ENCODE results near the gene PFN3. TPM values are rescaled to one million over a fixed set of nuclear protein-coding genes. Genes with fewer than 3 reads are reported as not detected.
A peak's percentile ranks its signal among the peaks of the same experiment; 100 is the strongest.

Gene PFN3
- total and polyA plus RNA-seq, 2 of the 13 experiments (the other 11 are each of a cell fraction or from before 2014, with no cell fraction given): not detected

DNA sequence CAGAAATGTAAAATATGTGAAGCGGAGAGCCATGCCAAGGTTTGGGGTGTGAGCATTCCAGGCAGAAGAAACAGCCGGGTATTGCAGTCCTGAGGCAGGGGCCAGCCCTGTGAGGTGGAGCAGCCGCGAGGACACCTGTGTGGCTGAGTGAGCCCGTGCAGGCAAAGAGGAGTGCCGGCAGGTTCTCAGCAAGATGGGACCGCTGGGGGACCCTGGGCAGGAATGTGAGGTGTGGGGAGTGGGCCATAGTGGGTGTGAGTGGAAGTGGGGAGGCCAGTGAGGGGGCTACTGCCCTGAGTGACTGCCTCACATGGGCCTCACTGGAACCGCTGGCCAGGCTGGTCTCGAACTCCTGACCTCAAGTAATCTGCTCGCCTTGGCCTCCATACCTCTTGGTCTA is 38.0 kb upstream of the PFN3 start:
- ChIA-PET POLR2A (interaction anchor here (1.3 to 2.6 kb wide), 2 partner anchors 9 to 12 kb away, joined by 3 to 6 read pairs; partner anchors contain the start of gene GRK6), CTCF (ENCODE audit: low intra/inter-chr PET ratio, low total read pairs) (no interaction called here)
- Histone ChIP-seq H3K4me2 (ENCODE audit: low read depth, low read length) (no peak overlapping the region), H3K4me1 (ENCODE audit: insufficient read depth, low read length) (peaks cover 35% of the 10 kb centered on the region), H3K79me2 (ENCODE audit: insufficient read depth, low read length) (no peaks in the 10 kb centered on the region), H3K27ac (ENCODE audit: extremely low read length, insufficient read depth, low read length) (no peak overlapping the region), H4K20me1 (ENCODE audit: insufficient read depth, low read length) (no peaks in the 10 kb centered on the region), H3K27me3 (ENCODE audit: control insufficient read depth in 1 of 2, insufficient read depth in 2 of 2, low read length in 2 of 2) (no peaks in the 10 kb centered on the region), H3K36me3 (replicated peaks in 1 of 2; ENCODE audit: control insufficient read depth in 1 of 2, insufficient read depth in 2 of 2, low read length in 2 of 2) (peaks cover 14 to 23% of the 10 kb centered on the region in 2 experiments; a peak in 4 of 5 replicates), H2AFZ (ENCODE audit: low read length) (no peak overlapping the region), H3K4me3 (replicated peaks in 1 of 3; ENCODE audit: insufficient read depth in 1 of 3, low read depth in 2 of 3, low read length in 3 of 3) (no peak overlapping the region), H3K9me3 (ENCODE audit: low read length) (no peaks in the 10 kb centered on the region), H3K9ac (ENCODE audit: insufficient read depth, low read depth, low read length) (no peak overlapping the region)
- DNase-seq (ENCODE audit: low spot score) (no peak), ATAC-seq (no peak), FAIRE-seq (no peak)
- intact Hi-C loops (cut with micrococcal nuclease; ENCODE audit: unreplicated experiment): no loop called here
- no TSS peak for BruUV-seq (replicated peaks)
- WGBS (ENCODE audit: low lambda C conversion rate): 98% methylated on average over 10 of the region's 10 CpGs
- TF ChIP-seq RBFOX2 (IDR thresholded peaks at IDR 0.05; ENCODE audit: low read depth, low read length) (peak; percentile 53; the same call in 1 of the 2 replicates), AGO2 (optimal IDR thresholded peaks at IDR 0.05; ENCODE audit: low read depth, low read length) (peak; percentile 93), AGO1 (IDR thresholded peaks at IDR 0.05; ENCODE audit: low read depth, low read length, poor library complexity, severe bottlenecking) (peak; percentile 27), HNRNPLL (IDR thresholded peaks at IDR 0.05; ENCODE audit: low read depth, low read length, poor library complexity, severe bottlenecking) (no peak)
- in situ Hi-C loops (cut with HindIII; ENCODE audit: extremely low pct_ligation_motif_present, low pct_unique_long_range_greater_than_20kb): no loop called here

DNA sequence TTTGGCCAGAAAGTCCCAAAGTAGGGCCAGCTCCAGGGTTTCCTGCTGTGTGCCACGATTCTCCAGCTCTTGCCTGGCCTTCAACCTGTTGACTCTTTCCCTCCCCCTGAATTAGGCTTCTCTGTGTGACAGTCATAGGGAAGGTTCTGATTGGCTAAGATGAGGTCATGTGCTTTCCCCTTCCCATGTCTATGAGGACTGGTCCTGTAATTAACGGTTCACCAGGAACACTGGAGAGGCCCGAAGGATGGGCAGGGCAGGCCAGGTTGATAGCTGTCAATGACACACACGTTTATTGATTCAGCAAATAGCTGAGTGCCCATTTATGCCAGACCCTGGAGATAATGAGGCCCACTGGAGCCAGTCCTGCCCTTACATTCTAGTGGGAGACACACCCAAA is 37.2 kb upstream of the PFN3 start:
- no peaks in the 10 kb centered on the region for H4K20me1 ChIP-seq (ENCODE audit: insufficient read depth, low read length)
- intact Hi-C loops (cut with micrococcal nuclease; ENCODE audit: unreplicated experiment) (no loop called here), in situ Hi-C loops (cut with HindIII; ENCODE audit: extremely low pct_ligation_motif_present, low pct_unique_long_range_greater_than_20kb) (no loop called here)
- no peaks in the 10 kb centered on the region for H3K9me3 ChIP-seq (ENCODE audit: low read length)
- no peak for FAIRE-seq
- no peak for DNase-seq (ENCODE audit: low spot score)
- no peak overlapping the region for H3K4me2 ChIP-seq (ENCODE audit: low read depth, low read length)
- no peak for ATAC-seq
- H3K27ac ChIP-seq (ENCODE audit: extremely low read length, insufficient read depth, low read length): no peak overlapping the region
- ChIA-PET POLR2A (interaction anchor here (1.1 to 2.6 kb wide), 3 partner anchors 10 to 17 kb away, joined by 3 to 7 read pairs (median 6); partner anchors contain the start of gene GRK6), CTCF (ENCODE audit: low intra/inter-chr PET ratio, low total read pairs) (no interaction called here)
- H3K4me3 ChIP-seq (replicated peaks in 1 of 3; ENCODE audit: insufficient read depth in 1 of 3, low read depth in 2 of 3, low read length in 3 of 3): no peak overlapping the region
- H3K79me2 ChIP-seq (ENCODE audit: insufficient read depth, low read length): no peaks in the 10 kb centered on the region
- H2AFZ ChIP-seq (ENCODE audit: low read length): no peak overlapping the region
- H3K36me3 ChIP-seq (replicated peaks in 1 of 2; ENCODE audit: control insufficient read depth in 1 of 2, insufficient read depth in 2 of 2, low read length in 2 of 2): peaks cover 16 to 28% of the 10 kb centered on the region in 2 experiments; a peak in 4 of 5 replicates
- TSS peak; percentile 27 for BruUV-seq (replicated peaks)
- 68% methylated on average over 3 of the region's 4 CpGs for WGBS (ENCODE audit: low lambda C conversion rate)
- no peaks in the 10 kb centered on the region for H3K27me3 ChIP-seq (ENCODE audit: control insufficient read depth in 1 of 2, insufficient read depth in 2 of 2, low read length in 2 of 2)
- H3K4me1 ChIP-seq (ENCODE audit: insufficient read depth, low read length): peaks cover 35% of the 10 kb centered on the region
- H3K9ac ChIP-seq (ENCODE audit: insufficient read depth, low read depth, low read length): no peak overlapping the region
- TF ChIP-seq, protein P1, sequence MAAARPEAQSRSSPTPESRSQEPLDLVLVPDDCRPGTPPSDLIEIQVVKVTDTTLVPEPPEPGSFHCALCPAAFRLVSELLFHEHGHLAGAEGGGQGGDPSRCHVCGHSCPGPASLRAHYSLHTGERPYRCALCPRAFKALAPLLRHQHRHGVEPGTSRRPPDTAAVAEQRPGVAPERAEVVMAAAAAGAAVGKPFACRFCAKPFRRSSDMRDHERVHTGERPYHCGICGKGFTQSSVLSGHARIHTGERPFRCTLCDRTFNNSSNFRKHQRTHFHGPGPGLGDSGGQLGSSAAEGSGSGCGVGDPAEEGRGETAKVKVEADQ (CRISPR knock-in tag; IDR thresholded peaks at IDR 0.05; ENCODE audit: borderline replicate concordance): no peak
- TF ChIP-seq ZNF660 (CRISPR knock-in tag; IDR thresholded peaks at IDR 0.05; ENCODE audit: borderline replicate concordance, low read depth) (no peak), ARNT (IDR thresholded peaks at IDR 0.05) (no peak), RELA (CRISPR knock-in tag; IDR thresholded peaks at IDR 0.05) (no peak), ZNF224 (CRISPR knock-in tag; IDR thresholded peaks at IDR 0.05) (no peak)
- TF ChIP-seq, protein P2, sequence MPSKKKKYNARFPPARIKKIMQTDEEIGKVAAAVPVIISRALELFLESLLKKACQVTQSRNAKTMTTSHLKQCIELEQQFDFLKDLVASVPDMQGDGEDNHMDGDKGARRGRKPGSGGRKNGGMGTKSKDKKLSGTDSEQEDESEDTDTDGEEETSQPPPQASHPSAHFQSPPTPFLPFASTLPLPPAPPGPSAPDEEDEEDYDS (CRISPR knock-in tag; IDR thresholded peaks at IDR 0.05): no peak
- TF ChIP-seq, protein P3, sequence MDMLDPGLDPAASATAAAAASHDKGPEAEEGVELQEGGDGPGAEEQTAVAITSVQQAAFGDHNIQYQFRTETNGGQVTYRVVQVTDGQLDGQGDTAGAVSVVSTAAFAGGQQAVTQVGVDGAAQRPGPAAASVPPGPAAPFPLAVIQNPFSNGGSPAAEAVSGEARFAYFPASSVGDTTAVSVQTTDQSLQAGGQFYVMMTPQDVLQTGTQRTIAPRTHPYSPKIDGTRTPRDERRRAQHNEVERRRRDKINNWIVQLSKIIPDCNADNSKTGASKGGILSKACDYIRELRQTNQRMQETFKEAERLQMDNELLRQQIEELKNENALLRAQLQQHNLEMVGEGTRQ (IDR thresholded peaks at IDR 0.05; ENCODE audit: low read depth, low read length): peak; percentile 35; the same call in 1 of the 2 replicates
- TF ChIP-seq, protein P3 (CRISPR knock-in tag; IDR thresholded peaks at IDR 0.05; ENCODE audit: borderline replicate concordance): no peak

All from HepG2 (cell line).